ENCODE results near the gene TBC1D22A.

Gene TBC1D22A

DNA sequence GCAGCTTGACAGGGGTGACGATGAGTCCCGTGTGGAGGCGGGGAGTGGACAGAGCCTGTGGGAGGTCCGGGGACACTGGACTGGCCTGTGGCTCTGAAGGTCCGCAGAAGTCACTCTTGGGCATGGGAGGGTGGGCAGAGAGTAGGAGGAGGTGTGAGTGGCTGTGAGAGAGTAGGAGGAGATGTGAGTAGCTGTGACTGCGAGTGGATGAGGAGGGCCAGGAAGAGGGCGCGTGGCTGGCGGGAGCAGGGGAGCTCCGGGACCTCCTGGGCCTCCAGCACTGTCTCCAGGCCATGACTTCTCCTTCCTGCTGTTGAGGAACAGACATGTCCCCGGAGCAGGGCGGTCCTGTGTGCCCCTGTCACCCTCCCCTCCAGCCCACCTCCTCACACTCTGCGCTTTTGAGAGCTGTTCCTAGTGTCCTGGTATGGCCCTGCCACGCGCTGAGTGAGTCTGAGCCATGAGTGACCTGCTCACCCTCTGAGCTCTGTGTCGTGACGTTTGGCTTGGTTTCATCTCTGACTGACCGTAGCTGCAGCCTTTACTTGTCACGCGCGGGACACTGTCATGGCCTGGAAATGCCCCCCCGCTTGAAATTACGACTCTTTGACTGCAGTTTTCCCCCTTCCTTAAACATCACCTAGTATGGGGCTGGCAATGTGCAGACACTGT lies 391.5 kb downstream of the TBC1D22A start:
- H3K4me3 ChIP-seq (replicated peaks; ENCODE audit: low read depth, low read length), result no peak overlapping the region
- no peak for TF ChIP-seq CTCF (IDR thresholded peaks at IDR 0.05; ENCODE audit: low read length, missing control alignments)
- no peak for DNase-seq (ENCODE audit: low read depth)

GRCh38 chr22:47154621-47155081 lies 392.2 kb downstream of the TBC1D22A start:
- H3K4me3 ChIP-seq (replicated peaks; ENCODE audit: low read depth, low read length), result peak overlapping the region; percentile 36
- peak; percentile 23 for TF ChIP-seq CTCF (IDR thresholded peaks at IDR 0.05; ENCODE audit: low read length, missing control alignments)
- DNase-seq (ENCODE audit: low read depth), result peak; percentile 76

GRCh38 chr22:47155131-47155885 lies 392.9 kb downstream of the TBC1D22A start:
- TF ChIP-seq CTCF (IDR thresholded peaks at IDR 0.05; ENCODE audit: low read length, missing control alignments), result no peak

DNA sequence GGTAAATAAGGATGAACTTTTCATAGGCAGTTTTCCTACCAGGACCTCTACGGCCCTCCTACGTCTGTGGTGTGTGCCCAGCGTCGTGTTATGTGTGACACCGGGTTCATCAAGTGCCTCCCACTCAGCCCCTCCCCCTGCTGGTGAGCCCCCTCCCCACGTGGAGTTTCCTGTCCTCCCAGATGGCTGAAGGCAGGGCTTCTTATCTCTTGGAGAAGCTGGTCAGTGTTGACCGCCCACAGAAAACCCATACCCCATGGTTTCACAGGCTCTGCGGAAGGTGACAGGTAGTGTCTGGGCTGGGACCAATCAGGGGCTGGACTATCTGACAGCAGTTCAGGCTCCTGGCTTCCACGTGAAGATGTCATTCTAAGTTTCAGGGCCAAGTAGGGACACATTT lies 393.5 kb downstream of the TBC1D22A start:
- H3K4me3 ChIP-seq (replicated peaks; ENCODE audit: low read depth, low read length), result no peak overlapping the region
- TF ChIP-seq CTCF (IDR thresholded peaks at IDR 0.05; ENCODE audit: low read length, missing control alignments), result no peak
- no peak for DNase-seq (ENCODE audit: low read depth)

More at GRCh38 chr22:47155131-47155885, 392.9 kb downstream of the TBC1D22A start:
- H3K4me3 ChIP-seq (replicated peaks; ENCODE audit: low read depth, low read length), result peak overlapping the region; percentile 36
- no peak for DNase-seq (ENCODE audit: low read depth)

- no peak for DNase-seq (ENCODE audit: low read depth)
- TF ChIP-seq CTCF (IDR thresholded peaks at IDR 0.05; ENCODE audit: low read length, missing control alignments), result no peak
Observed at GRCh38 chr22:47156352-47157092, 394.1 kb downstream of the TBC1D22A start.

GRCh38 chr22:47157093-47157420 lies 394.6 kb downstream of the TBC1D22A start:
- no peak overlapping the region for H3K4me3 ChIP-seq (replicated peaks; ENCODE audit: low read depth, low read length)
- DNase-seq (ENCODE audit: low read depth), result no peak
- TF ChIP-seq CTCF (IDR thresholded peaks at IDR 0.05; ENCODE audit: low read length, missing control alignments), result no peak

More at GRCh38 chr22:47156352-47157092, 394.1 kb downstream of the TBC1D22A start:
- no peak overlapping the region for H3K4me3 ChIP-seq (replicated peaks; ENCODE audit: low read depth, low read length)
